Mesenchymal stem cell (in vitro differentiated cells and primary cell): ENCODE measurements around the gene GTF3C2. TPM values are rescaled to one million over a fixed set of nuclear protein-coding genes. Genes with fewer than 3 reads are reported as not detected.

Experiments
- DNase-seq: peaks from one replicate; pipeline ENCODE4 v3.0.0-alpha.2; 2013
- H2AFZ ChIP-seq: one replicate; pipeline ENCODE4 v1.6.1; 2013; ENCODE audit warnings: low read depth, mild to moderate bottlenecking, control low read depth, inconsistent platforms, low read length, moderate library complexity
- H2AK5ac ChIP-seq: 2 replicates; pipeline ENCODE4 v1.6.1; 2013; ENCODE audit warnings: low read length, moderate library complexity, mild to moderate bottlenecking, inconsistent platforms; ENCODE audit not compliant: severe bottlenecking
- H2BK120ac ChIP-seq: one replicate; pipeline ENCODE4 v1.6.1; 2013; ENCODE audit warnings: low read depth, mild to moderate bottlenecking, inconsistent platforms, low read length, moderate library complexity
- H2BK12ac ChIP-seq, 2 experiments: one replicate each; pipeline ENCODE4 v1.6.1; 2013; ENCODE audit warnings: inconsistent platforms in 2 of 2, low read length in 2 of 2, mild to moderate bottlenecking in 2 of 2, moderate library complexity in 2 of 2, control low read depth in 1 of 2
- H2BK15ac ChIP-seq: one replicate; pipeline ENCODE4 v1.6.1; 2013; ENCODE audit warnings: mild to moderate bottlenecking, low read depth, inconsistent platforms; ENCODE audit not compliant: poor library complexity, severe bottlenecking
- H2BK5ac ChIP-seq: 2 replicates; pipeline ENCODE4 v1.6.1; 2013; ENCODE audit warnings: low read depth, mild to moderate bottlenecking, low read length, control low read depth, inconsistent platforms; ENCODE audit not compliant: poor library complexity, severe bottlenecking
- H3K14ac ChIP-seq, 2 experiments: one replicate each; pipeline ENCODE4 v1.6.1; 2013; ENCODE audit warnings: inconsistent platforms in 2 of 2, low read length in 2 of 2, control low read depth in 1 of 2, mild to moderate bottlenecking in 1 of 2, moderate library complexity in 1 of 2
- H3K18ac ChIP-seq, 2 experiments: one replicate each; pipeline ENCODE4 v1.6.1; 2013; ENCODE audit warnings: inconsistent platforms in 2 of 2, low read length in 2 of 2, control low read depth in 1 of 2, low read depth in 1 of 2, mild to moderate bottlenecking in 1 of 2
- H3K23ac ChIP-seq, 2 experiments: one replicate each; pipeline ENCODE4 v1.6.1; 2013; ENCODE audit warnings: inconsistent platforms in 2 of 2, low read length in 2 of 2, mild to moderate bottlenecking in 2 of 2, moderate library complexity in 2 of 2, control low read depth in 1 of 2
- H3K27ac ChIP-seq: 2 replicates; pipeline ENCODE4 v1.5.1; 2013; ENCODE audit warnings: mild to moderate bottlenecking, moderate library complexity, low read length, control low read depth, inconsistent platforms; ENCODE audit not compliant: poor library complexity, severe bottlenecking
- H3K27me3 ChIP-seq, 2 experiments: 2 replicates each; pipeline versions ENCODE4 v1.6.1 to v1.7.0; 2013; ENCODE audit warnings: low read length in 2 of 2, mild to moderate bottlenecking in 2 of 2, moderate library complexity in 2 of 2, control low read depth in 1 of 2, inconsistent platforms in 1 of 2; ENCODE audit not compliant: control insufficient read depth in 1 of 2, insufficient read depth in 1 of 2
- H3K36me3 ChIP-seq, 2 experiments: 2 replicates each; pipeline versions ENCODE4 v1.6.1 to v1.7.0; 2013; ENCODE audit warnings: low read length in 2 of 2, control low read depth in 1 of 2, inconsistent platforms in 1 of 2, low read depth in 1 of 2, mild to moderate bottlenecking in 1 of 2; ENCODE audit not compliant: insufficient read depth in 2 of 2, control insufficient read depth in 1 of 2
- H3K4ac ChIP-seq, 2 experiments: one replicate each; pipeline ENCODE4 v1.6.1; 2013; ENCODE audit warnings: inconsistent platforms in 2 of 2, low read length in 2 of 2, mild to moderate bottlenecking in 2 of 2, moderate library complexity in 2 of 2, control low read depth in 1 of 2, low read depth in 1 of 2
- H3K4me1 ChIP-seq: 2 replicates; pipeline ENCODE4 v1.6.1; 2013; ENCODE audit warnings: low read depth, low read length, control low read depth; ENCODE audit not compliant: control insufficient read depth, insufficient read depth
- H3K4me2 ChIP-seq: 2 replicates; pipeline ENCODE4 v1.6.1; 2013; ENCODE audit warnings: low read length, mild to moderate bottlenecking, inconsistent platforms; ENCODE audit not compliant: poor library complexity, severe bottlenecking
- H3K4me3 ChIP-seq, 2 experiments: 2 replicates each; pipeline versions ENCODE4 v1.5.1 to v1.7.0; 2013; ENCODE audit warnings: low read length in 2 of 2, mild to moderate bottlenecking in 2 of 2, control low read depth in 1 of 2, low read depth in 1 of 2; ENCODE audit not compliant: insufficient read depth in 1 of 2
- H3K79me1 ChIP-seq: replicated peaks from 2 replicates; pipeline ENCODE4 v1.6.1; 2013; ENCODE audit warnings: mild to moderate bottlenecking, control low read depth, low read length, inconsistent platforms; ENCODE audit not compliant: poor library complexity, severe bottlenecking
- H3K9ac ChIP-seq: 2 replicates; pipeline ENCODE4 v1.7.0; 2013; ENCODE audit warnings: mild to moderate bottlenecking, low read length, moderate library complexity
- H3K9me3 ChIP-seq: 2 replicates; pipeline ENCODE4 v1.7.0; 2013; ENCODE audit warnings: mild to moderate bottlenecking, low read length; ENCODE audit not compliant: control insufficient read depth
- H4K8ac ChIP-seq: one replicate; pipeline ENCODE4 v1.6.1; 2013; ENCODE audit warnings: inconsistent platforms, mild to moderate bottlenecking, low read length, moderate library complexity
- H4K91ac ChIP-seq: one replicate; pipeline ENCODE4 v1.6.1; 2013; ENCODE audit warnings: mild to moderate bottlenecking, low read length, inconsistent platforms
- WGBS: methylation state at CpG from one replicate; pipeline ENCODE4 v1.1.7; 2013; ENCODE audit warnings: mixed read lengths; 5-methylcytosine and 5-hydroxymethylcytosine counted together
- polyA plus RNA-seq, 2 experiments: library from polyadenylated mRNA; stranded (reverse); fragments of 200-250 nt; gene quantifications; one replicate each; pipeline ENCODE4 v1.2.3, GENCODE V29; 2013

GTF3C2 gene, protein sequence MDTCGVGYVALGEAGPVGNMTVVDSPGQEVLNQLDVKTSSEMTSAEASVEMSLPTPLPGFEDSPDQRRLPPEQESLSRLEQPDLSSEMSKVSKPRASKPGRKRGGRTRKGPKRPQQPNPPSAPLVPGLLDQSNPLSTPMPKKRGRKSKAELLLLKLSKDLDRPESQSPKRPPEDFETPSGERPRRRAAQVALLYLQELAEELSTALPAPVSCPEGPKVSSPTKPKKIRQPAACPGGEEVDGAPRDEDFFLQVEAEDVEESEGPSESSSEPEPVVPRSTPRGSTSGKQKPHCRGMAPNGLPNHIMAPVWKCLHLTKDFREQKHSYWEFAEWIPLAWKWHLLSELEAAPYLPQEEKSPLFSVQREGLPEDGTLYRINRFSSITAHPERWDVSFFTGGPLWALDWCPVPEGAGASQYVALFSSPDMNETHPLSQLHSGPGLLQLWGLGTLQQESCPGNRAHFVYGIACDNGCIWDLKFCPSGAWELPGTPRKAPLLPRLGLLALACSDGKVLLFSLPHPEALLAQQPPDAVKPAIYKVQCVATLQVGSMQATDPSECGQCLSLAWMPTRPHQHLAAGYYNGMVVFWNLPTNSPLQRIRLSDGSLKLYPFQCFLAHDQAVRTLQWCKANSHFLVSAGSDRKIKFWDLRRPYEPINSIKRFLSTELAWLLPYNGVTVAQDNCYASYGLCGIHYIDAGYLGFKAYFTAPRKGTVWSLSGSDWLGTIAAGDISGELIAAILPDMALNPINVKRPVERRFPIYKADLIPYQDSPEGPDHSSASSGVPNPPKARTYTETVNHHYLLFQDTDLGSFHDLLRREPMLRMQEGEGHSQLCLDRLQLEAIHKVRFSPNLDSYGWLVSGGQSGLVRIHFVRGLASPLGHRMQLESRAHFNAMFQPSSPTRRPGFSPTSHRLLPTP
- 28.3 TPM for polyA plus RNA-seq (2013, experiment 1 of 2)
- 27.3 TPM for polyA plus RNA-seq (2013, experiment 2 of 2)

DNA sequence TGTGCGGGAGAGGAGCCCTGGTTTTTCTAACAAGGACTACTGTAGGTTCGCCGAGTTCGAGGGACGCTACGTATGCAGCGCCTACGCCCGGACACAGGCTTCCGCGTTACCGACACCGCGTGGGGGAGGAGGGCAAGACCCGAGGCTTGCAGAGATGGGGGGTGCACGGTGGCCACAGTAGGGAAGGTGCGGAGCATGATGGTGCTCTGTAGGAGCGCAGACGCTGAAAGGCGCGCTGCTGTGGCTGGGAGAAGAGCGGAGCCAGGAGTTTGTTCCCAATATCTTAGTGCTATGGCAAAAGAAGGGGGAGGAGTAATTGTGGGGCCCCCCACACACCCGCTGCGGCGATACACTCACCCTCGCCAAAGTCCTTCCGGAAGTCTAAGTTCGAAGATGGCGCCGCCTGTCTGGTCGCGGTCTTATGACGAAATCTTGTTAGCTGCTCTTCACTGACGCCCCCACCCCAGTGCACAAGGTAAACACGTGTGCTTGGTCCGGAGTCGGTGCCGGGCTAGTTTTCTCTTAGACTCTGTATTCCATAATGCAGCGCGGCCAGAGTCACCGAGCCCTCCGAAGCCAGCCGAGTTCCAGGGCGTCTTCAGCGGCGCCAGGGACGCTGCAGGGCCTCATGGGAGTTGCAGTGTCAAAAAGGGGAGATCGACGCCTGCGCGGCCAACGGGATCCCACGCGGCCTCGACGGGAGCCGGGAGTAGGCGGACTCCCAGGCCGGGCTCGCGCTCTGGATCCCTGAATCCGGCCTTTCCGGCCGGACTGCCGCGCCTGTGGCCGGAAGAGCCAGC, at the start of gene GTF3C2:
Gene GTF3C2 (minus strand): TSS at position 383 of the 800 bp plus-strand sequence. CDS start 13,210 bp downstream, outside the sequence.
- Histone ChIP-seq H2BK12ac (peak within 1 kb of the TSS in 1 of 2 experiments; percentile 37), H3K23ac (peak within 1 kb of the TSS in 1 of 2 experiments; percentile 60), H3K9me3 (no peaks in the 10 kb centered on the region), H3K4me1 (peaks cover 10% of the 10 kb centered on the region), H3K18ac (peak within 1 kb of the TSS; percentile 92 to 96), H2AFZ (peak within 1 kb of the TSS; percentile 76), H3K4me2 (peak within 1 kb of the TSS; percentile 88), H3K79me1 (peaks cover 5% of the 10 kb centered on the region), H4K8ac (peak within 1 kb of the TSS; percentile 95), H2AK5ac (peak within 1 kb of the TSS; percentile 83), H2BK120ac (peak within 1 kb of the TSS; percentile 73), H3K27me3 (no peaks in the 10 kb centered on the region), H3K4me3 (peak within 1 kb of the TSS; percentile 69 to 99), H3K36me3 (no peaks in the 10 kb centered on the region), H2BK5ac (peak within 1 kb of the TSS; percentile 89), H3K14ac (peak within 1 kb of the TSS in 1 of 2 experiments; percentile 84), H2BK15ac (peak within 1 kb of the TSS; percentile 98), H3K4ac (peak within 1 kb of the TSS; percentile 94 to 98), H3K9ac (peak within 1 kb of the TSS; percentile 98), H4K91ac (peak within 1 kb of the TSS; percentile 89), H3K27ac (peak within 1 kb of the TSS; percentile 100)
- DNase-seq: peak; percentile 99
- under 1% methylated on average over 66 of the region's 67 CpGs for WGBS

DNA sequence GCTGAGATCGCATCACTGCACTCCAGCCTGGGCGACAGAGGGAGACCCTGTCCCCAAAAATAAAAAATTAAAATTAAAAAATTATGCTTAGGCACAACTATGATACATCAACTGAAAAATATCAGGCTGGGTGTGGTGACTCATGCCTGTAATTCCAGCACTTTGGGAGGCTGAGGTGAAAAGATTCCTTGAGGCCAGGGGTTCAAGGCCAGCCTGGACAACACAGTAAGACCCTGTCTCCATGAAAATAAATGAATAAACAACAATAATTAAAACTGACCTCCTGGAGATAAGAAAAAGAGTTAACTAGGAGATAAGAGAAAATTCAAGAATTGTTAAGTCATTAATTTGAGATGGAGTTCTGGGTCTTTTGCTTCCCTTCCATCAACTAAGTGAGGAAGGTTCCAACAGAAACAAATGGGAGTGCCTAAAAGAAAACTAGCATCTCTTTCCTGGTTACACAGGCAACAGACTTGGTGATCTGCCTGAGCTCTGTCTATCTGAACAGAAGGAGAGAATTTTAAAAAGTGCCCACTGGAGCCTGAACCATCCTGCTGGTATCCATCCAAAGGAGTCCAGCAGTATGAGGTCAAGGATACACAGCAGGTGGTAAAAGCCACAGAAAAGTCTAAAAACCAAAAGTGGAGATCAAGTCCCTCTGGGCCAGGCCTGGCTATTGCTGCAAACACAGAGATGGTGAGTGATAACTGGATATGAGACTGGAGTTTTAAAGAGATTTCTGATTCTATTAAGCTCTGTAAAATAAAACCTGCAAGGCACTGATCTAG, 44.0 kb upstream of the GTF3C2 start:
- H3K18ac ChIP-seq: no peak overlapping the region
- H3K27me3 ChIP-seq: no peaks in the 10 kb centered on the region
- H3K4me1 ChIP-seq: peaks cover 4% of the 10 kb centered on the region
- H2BK5ac ChIP-seq: no peak overlapping the region
- H2AK5ac ChIP-seq: no peak overlapping the region
- H3K4ac ChIP-seq: no peak overlapping the region
- no peak overlapping the region for H3K4me3 ChIP-seq
- no peak overlapping the region for H2AFZ ChIP-seq
- no peak overlapping the region for H2BK15ac ChIP-seq
- no peak overlapping the region for H3K9ac ChIP-seq
- peak overlapping the region; percentile 49 for H3K27ac ChIP-seq
- no peak overlapping the region for H4K91ac ChIP-seq
- H2BK120ac ChIP-seq: no peak overlapping the region
- no CpG with 5 or more reads among the region's 2 CpGs for WGBS
- H3K79me1 ChIP-seq: no peaks in the 10 kb centered on the region
- peak overlapping the region; percentile 28 for H4K8ac ChIP-seq
- H3K14ac ChIP-seq: no peak overlapping the region
- no peaks in the 10 kb centered on the region for H3K9me3 ChIP-seq
- H3K23ac ChIP-seq: no peak overlapping the region
- H3K4me2 ChIP-seq: no peak overlapping the region
- no peak for DNase-seq
- peaks cover 6 to 10% of the 10 kb centered on the region in 2 experiments for H3K36me3 ChIP-seq
- H2BK12ac ChIP-seq: no peak overlapping the region

DNA sequence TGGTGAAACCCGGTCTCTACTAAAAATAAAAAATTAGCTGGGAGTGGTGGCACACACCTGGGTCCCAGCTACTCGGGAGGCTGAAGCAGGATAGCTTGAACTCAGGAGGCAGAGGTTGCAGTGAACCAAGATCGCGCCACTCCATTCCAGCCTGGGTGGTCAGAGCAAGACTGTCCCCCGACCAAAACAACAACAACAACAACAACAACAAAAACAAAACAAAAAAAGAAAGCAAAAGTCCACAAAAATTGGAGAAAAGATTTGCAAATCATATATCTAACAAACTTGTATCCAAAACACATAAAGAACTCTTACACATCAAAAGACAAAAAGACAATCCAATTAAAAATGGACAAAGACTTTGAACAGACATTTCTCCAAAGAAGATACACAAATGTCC, 42.4 kb upstream of the GTF3C2 start:
- H2AFZ ChIP-seq: no peak overlapping the region
- H2AK5ac ChIP-seq: no peak overlapping the region
- peaks cover 0 to 5% of the 10 kb centered on the region in 2 experiments for H3K36me3 ChIP-seq
- H2BK5ac ChIP-seq: no peak overlapping the region
- no peaks in the 10 kb centered on the region for H3K9me3 ChIP-seq
- H3K27ac ChIP-seq: no peak overlapping the region
- no peak overlapping the region for H2BK15ac ChIP-seq
- H3K23ac ChIP-seq: no peak overlapping the region
- H2BK12ac ChIP-seq: no peak overlapping the region
- no peaks in the 10 kb centered on the region for H3K27me3 ChIP-seq
- H4K8ac ChIP-seq: no peak overlapping the region
- no peak overlapping the region for H4K91ac ChIP-seq
- peaks cover 4% of the 10 kb centered on the region for H3K4me1 ChIP-seq
- H3K4ac ChIP-seq: no peak overlapping the region
- no peak overlapping the region for H3K4me3 ChIP-seq
- WGBS: 96% methylated on average over 5 of the region's 5 CpGs
- H2BK120ac ChIP-seq: no peak overlapping the region
- no peak overlapping the region for H3K4me2 ChIP-seq
- H3K14ac ChIP-seq: no peak overlapping the region
- no peak overlapping the region for H3K18ac ChIP-seq
- H3K9ac ChIP-seq: no peak overlapping the region
- no peaks in the 10 kb centered on the region for H3K79me1 ChIP-seq
- DNase-seq: no peak
